Upper lobe of left lung (tissue), 6 donors: Measurements from ENCODE around the gene KRTAP9-3. TPM values are rescaled to one million over a fixed set of nuclear protein-coding genes. Genes with fewer than 3 reads are reported as not detected.
"Not testable (repeated sequence)": the region's sequence is repeated elsewhere in the genome, so short reads cannot be mapped to it uniquely, and the experiment has no call there.

Experiments used
- ATAC-seq, 2 donors: fragments of 200-7000 bp; cut with Tn5 transposase; one replicate each; pipeline ENCODE4 v1.9.1; 2022; ENCODE audit warnings: mild to moderate bottlenecking in 2 of 2, moderate library complexity in 2 of 2; ENCODE audit not compliant: low FRiP score in 2 of 2
- DNase-seq, 2 donors: peaks; one replicate each; pipeline ENCODE4 v3.0.0-alpha.2; 2019 to 2020
- H3K27ac ChIP-seq, 4 donors: fragments of 200-600 bp; sonication (generic); one replicate each; pipeline ENCODE4 v1.5.1; 2016 to 2019
- H3K27me3 ChIP-seq, 4 donors: fragments of 200-600 bp; sonication (generic); one replicate each; pipeline ENCODE4 v1.5.1; 2017 to 2019
- H3K36me3 ChIP-seq, 4 donors: fragments of 200-600 bp; sonication (generic); one replicate each; pipeline ENCODE4 v1.5.1; 2016 to 2019
- H3K4me1 ChIP-seq, 4 donors: fragments of 200-600 bp; sonication (generic); one replicate each; pipeline ENCODE4 v1.5.1; 2018 to 2019
- H3K4me3 ChIP-seq, 4 donors: fragments of 200-600 bp; sonication (generic); one replicate each; pipeline ENCODE4 v1.5.1; 2017 to 2019; ENCODE audit warnings: mild to moderate bottlenecking in 2 of 4, moderate library complexity in 1 of 4
- H3K9me3 ChIP-seq, 4 donors: fragments of 200-600 bp; sonication (generic); one replicate each; pipeline ENCODE4 v1.5.1; 2018 to 2019
- EP300 ChIP-seq, 4 donors: sonication (generic); formaldehyde crosslinking; IDR thresholded peaks; one replicate each; pipeline ENCODE4 v1.5.1; 2017; ENCODE audit warnings: antibody characterized with exemption in 4 of 4, control low read depth in 2 of 4
- POLR2A ChIP-seq, 4 donors: fragments of 450-650 bp; IDR thresholded peaks; one replicate each; pipeline ENCODE4 v1.5.1; 2016 to 2017; ENCODE audit warnings: antibody characterized with exemption in 4 of 4, mild to moderate bottlenecking in 2 of 4
- POLR2AphosphoS5 ChIP-seq, 2 donors: sonication (generic); formaldehyde crosslinking; IDR thresholded peaks; one replicate each; pipeline ENCODE4 v1.5.1; 2017; ENCODE audit warnings: antibody characterized with exemption in 2 of 2
- WGBS, 2 donors: methylation state at CpG; one replicate each; pipeline ENCODE4 v1.1.5; 2017 to 2018; 5-methylcytosine and 5-hydroxymethylcytosine counted together
- small RNA-seq, 4 donors: library from RNA; depleted of rRNA; stranded (forward); fragments of <200 nt; gene quantifications; one replicate each; pipeline ENCODE3, GENCODE V24; 2016
- total RNA-seq, 6 donors: library from RNA; depleted of rRNA in 4 of 6; stranded (reverse); fragments of >200 nt in 4 of 6; gene quantifications; one replicate each; pipeline versions ENCODE4 v1.1.0 to v1.2.1, GENCODE V29; 2016 to 2021
- TF ChIP-seq, protein P1 (sequence below), 6 experiments: fragments of 450-650 bp in 4 of 6; fragments of 200-600 bp in 2 of 6; sonication (generic) in 2 of 6; IDR thresholded peaks; one replicate each; pipeline ENCODE4 v1.5.1; 2016 to 2019; ENCODE audit warnings: antibody characterized with exemption in 6 of 6
- donor health status: DM: no; HTN: no; CAD: no; lungs with moderate emphysema.
- donor health status: DM: no; HTN: yes; CAD: no; lungs with severe emphysema.

The KRTAP9-3 gene
- total RNA-seq, 6 donors from 2014 or later = not detected

DNA sequence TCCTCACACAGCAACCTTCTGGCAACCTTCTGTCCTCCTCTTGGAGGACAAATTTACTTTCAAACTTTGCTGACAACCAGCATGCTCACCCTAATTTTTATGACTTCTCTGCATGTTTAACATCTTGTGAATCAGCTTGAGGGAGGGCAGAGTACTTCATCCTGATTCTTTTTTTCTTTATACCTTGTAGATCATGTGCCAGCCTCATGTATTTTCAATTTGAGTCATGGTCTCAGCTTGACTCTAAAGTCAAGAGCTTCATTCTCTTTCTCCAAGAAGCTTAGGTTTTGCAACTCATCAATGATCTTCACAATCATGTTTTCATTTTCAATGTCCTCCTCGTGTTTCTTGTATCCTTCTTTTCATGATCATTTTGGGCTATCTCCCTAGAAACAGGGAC is 39.6 kb downstream of the KRTAP9-3 start:
- Histone ChIP-seq H3K27ac (no peak overlapping the region), H3K4me1 (no peaks in the 10 kb centered on the region), H3K27me3 (no peaks in the 10 kb centered on the region), H3K9me3 (no peaks in the 10 kb centered on the region), H3K4me3 (no peak overlapping the region), H3K36me3 (no peaks in the 10 kb centered on the region)
- 42% methylated on average over 1 of the region's 1 CpG; no CpG with 5 or more reads in 1 of the 2 donors for WGBS, 2 donors
- no peak for DNase-seq
- ATAC-seq = no peak
- TF ChIP-seq POLR2A (IDR thresholded peaks at IDR 0.05) (no peak), EP300 (IDR thresholded peaks at IDR 0.05) (no peak)
- TF ChIP-seq, protein P1, sequence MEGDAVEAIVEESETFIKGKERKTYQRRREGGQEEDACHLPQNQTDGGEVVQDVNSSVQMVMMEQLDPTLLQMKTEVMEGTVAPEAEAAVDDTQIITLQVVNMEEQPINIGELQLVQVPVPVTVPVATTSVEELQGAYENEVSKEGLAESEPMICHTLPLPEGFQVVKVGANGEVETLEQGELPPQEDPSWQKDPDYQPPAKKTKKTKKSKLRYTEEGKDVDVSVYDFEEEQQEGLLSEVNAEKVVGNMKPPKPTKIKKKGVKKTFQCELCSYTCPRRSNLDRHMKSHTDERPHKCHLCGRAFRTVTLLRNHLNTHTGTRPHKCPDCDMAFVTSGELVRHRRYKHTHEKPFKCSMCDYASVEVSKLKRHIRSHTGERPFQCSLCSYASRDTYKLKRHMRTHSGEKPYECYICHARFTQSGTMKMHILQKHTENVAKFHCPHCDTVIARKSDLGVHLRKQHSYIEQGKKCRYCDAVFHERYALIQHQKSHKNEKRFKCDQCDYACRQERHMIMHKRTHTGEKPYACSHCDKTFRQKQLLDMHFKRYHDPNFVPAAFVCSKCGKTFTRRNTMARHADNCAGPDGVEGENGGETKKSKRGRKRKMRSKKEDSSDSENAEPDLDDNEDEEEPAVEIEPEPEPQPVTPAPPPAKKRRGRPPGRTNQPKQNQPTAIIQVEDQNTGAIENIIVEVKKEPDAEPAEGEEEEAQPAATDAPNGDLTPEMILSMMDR (IDR thresholded peaks at IDR 0.05) = no peak

- H3K4me1 ChIP-seq, H3K27ac ChIP-seq, H3K36me3 ChIP-seq, H3K9me3 ChIP-seq, ATAC-seq, H3K4me3 ChIP-seq, H3K27me3 ChIP-seq: not testable (repeated sequence)
- DNase-seq = peak in 1 of 2 donors; percentile 54
- 80% methylated on average over 3 of the region's 3 CpGs; no CpG with 5 or more reads in 1 of the 2 donors for WGBS, 2 donors
These were observed 43.5 kb downstream of the KRTAP9-3 start, which contains the start of gene KRTAP9-7 for GRCh38 chr17:41275648-41276190. KRTAP9-7 (plus strand) TSS chr17:41275698; CDS start chr17:41275698, 0 bp downstream.

DNA sequence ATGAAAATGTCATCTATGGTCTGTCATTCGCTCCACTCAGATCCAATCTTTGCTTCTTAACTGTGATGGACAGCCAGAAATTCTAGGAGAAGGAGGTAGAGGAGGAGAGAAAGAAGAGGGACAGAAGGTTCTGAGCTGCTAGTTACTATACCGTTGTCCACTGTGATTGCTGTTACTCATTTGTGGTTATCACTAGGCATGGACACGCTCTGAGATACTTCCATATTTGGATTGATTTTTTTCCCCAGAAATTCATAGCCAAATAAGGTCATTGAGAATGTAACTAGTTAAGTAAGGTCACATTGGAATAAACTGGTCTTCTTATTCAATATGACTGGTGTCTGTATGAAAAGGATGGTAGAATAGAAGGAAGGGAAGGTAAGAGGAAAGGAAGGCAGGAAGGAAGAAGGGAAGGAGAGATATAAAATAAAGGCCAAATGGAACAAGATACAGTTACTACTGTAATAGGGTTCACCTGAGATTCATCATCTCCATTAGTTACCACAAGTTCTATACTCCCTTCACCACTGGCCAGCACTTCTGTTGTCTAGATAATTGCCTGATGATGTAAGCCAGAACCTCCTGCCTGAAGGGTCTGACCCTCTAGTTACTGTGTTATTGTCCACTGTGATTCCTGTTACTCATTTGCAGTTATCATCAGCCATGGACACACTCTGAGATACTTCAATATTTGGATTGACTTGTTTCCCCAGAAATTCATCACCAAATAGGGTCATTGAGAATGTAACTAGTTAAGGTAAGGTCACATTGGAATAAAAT is 46.1 kb downstream of the KRTAP9-3 start:
- TF ChIP-seq POLR2A (IDR thresholded peaks at IDR 0.05) = no peak
- no peak for TF ChIP-seq EP300 (IDR thresholded peaks at IDR 0.05)
- no peak for TF ChIP-seq POLR2AphosphoS5 (IDR thresholded peaks at IDR 0.05)
- TF ChIP-seq, protein P1 (IDR thresholded peaks at IDR 0.05) = no peak
- Histone ChIP-seq H3K4me3 (no peak overlapping the region), H3K27me3 (no peaks in the 10 kb centered on the region), H3K9me3 (no peaks in the 10 kb centered on the region), H3K27ac (no peak overlapping the region), H3K4me1 (no peaks in the 10 kb centered on the region), H3K36me3 (no peaks in the 10 kb centered on the region)
- 87 to 88% methylated on average over 3 of the region's 3 CpGs for WGBS, 2 donors
- ATAC-seq = no peak
- DNase-seq = no peak

Small RNA genes lying within 50 kb of the gene (small RNA-seq; reads per million reads assigned to genes)
- 0 reads per million in 4 donors for gene KRTAP4-17P
- gene KRTAP9-10P = 0 reads per million in 4 donors

Other genes starting within 250 kb of the KRTAP9-3 start
- under 1 TPM in 1 of 6 donors, not detected in 5; 0.24 TPM for gene KRT40, start 248.1 kb upstream of the KRTAP9-3 start, total RNA-seq
- gene KRTAP3-3, start 238.3 kb upstream of the KRTAP9-3 start, total RNA-seq = not detected
- gene KRTAP3-2, start 232.5 kb upstream of the KRTAP9-3 start, total RNA-seq = not detected
- gene KRTAP3-1, start 223.3 kb upstream of the KRTAP9-3 start, total RNA-seq = not detected
- gene KRTAP1-5, start 205.2 kb upstream of the KRTAP9-3 start, total RNA-seq = not detected
- not detected for gene KRTAP1-4, start 202.3 kb upstream of the KRTAP9-3 start, total RNA-seq
- not detected for gene KRTAP1-3, start 197.6 kb upstream of the KRTAP9-3 start, total RNA-seq
- not detected for gene KRTAP1-1, start 191.0 kb upstream of the KRTAP9-3 start, total RNA-seq
- gene KRTAP2-1, start 185.1 kb upstream of the KRTAP9-3 start, total RNA-seq = not detected
- gene KRTAP2-2, start 177.2 kb upstream of the KRTAP9-3 start, total RNA-seq = not detected
- not detected for gene KRTAP2-3, start 172.3 kb upstream of the KRTAP9-3 start, total RNA-seq
- gene KRTAP2-4, start 166.6 kb upstream of the KRTAP9-3 start, total RNA-seq = not detected
- not detected for gene KRTAP4-7, start 148.3 kb upstream of the KRTAP9-3 start, total RNA-seq
- gene KRTAP4-8, start 134.3 kb upstream of the KRTAP9-3 start, total RNA-seq = not detected
- not detected for gene KRTAP4-16, start 130.2 kb upstream of the KRTAP9-3 start, total RNA-seq
- not detected for gene KRTAP4-9, start 127.1 kb upstream of the KRTAP9-3 start, total RNA-seq
- not detected for gene KRTAP4-11, start 114.1 kb upstream of the KRTAP9-3 start, total RNA-seq
- not detected for gene KRTAP4-12, start 108.3 kb upstream of the KRTAP9-3 start, total RNA-seq
- not detected for gene KRTAP4-6, start 91.9 kb upstream of the KRTAP9-3 start, total RNA-seq
- not detected for gene KRTAP4-5, start 82.6 kb upstream of the KRTAP9-3 start, total RNA-seq
- gene KRTAP4-4, start 71.7 kb upstream of the KRTAP9-3 start, total RNA-seq = not detected
- not detected for gene KRTAP4-3, start 64.2 kb upstream of the KRTAP9-3 start, total RNA-seq
- gene KRTAP4-2, start 54.2 kb upstream of the KRTAP9-3 start, total RNA-seq = not detected
- not detected for gene KRTAP4-1, start 47.5 kb upstream of the KRTAP9-3 start, total RNA-seq
- gene KRTAP9-1, start 42.6 kb upstream of the KRTAP9-3 start, total RNA-seq = not detected
- not detected for gene KRTAP9-2, start 5.8 kb upstream of the KRTAP9-3 start, total RNA-seq
- not detected for gene KRTAP9-8, start 5.5 kb downstream of the KRTAP9-3 start, total RNA-seq
- gene KRTAP9-4, start 17.2 kb downstream of the KRTAP9-3 start, total RNA-seq = not detected
- not detected for gene KRTAP9-9, start 22.9 kb downstream of the KRTAP9-3 start, total RNA-seq
- gene KRTAP9-6, start 32.9 kb downstream of the KRTAP9-3 start, total RNA-seq = not detected
- not detected for gene KRTAP9-7, start 43.2 kb downstream of the KRTAP9-3 start, total RNA-seq
- gene KRTAP29-1, start 70.4 kb downstream of the KRTAP9-3 start, total RNA-seq = not detected
- gene KRTAP16-1, start 76.9 kb downstream of the KRTAP9-3 start, total RNA-seq = not detected
- not detected for gene KRTAP17-1, start 83.3 kb downstream of the KRTAP9-3 start, total RNA-seq
- not detected for gene KRT33A, start 118.4 kb downstream of the KRTAP9-3 start, total RNA-seq
- not detected for gene KRT33B, start 137.4 kb downstream of the KRTAP9-3 start, total RNA-seq
- not detected for gene KRT34, start 149.9 kb downstream of the KRTAP9-3 start, total RNA-seq
- gene KRT31, start 165.2 kb downstream of the KRTAP9-3 start, total RNA-seq = not detected
- gene KRT37, start 192.1 kb downstream of the KRTAP9-3 start, total RNA-seq = not detected
- not detected for gene KRT38, start 208.5 kb downstream of the KRTAP9-3 start, total RNA-seq
- not detected for gene KRT32, start 234.9 kb downstream of the KRTAP9-3 start, total RNA-seq
- gene KRT35, start 248.7 kb downstream of the KRTAP9-3 start, total RNA-seq = not detected